NCI-H1417 treated with DMSO at 0.1 percent for 48 hours (cell line): ENCODE results near the gene PDE4A.
A peak's percentile ranks its signal among the peaks of the same experiment; 100 is the strongest.
"Not testable (repeated sequence)": the region's sequence is repeated elsewhere in the genome, so short reads cannot be mapped to it uniquely, and the experiment has no call there.

Experiments used
- DNase-seq: peaks from one replicate; lab custom pipeline; 2025; lab: John Stamatoyannopoulos, UW

PDE4A gene

GRCh38 chr19:10420444-10421239 lies at the start of gene PDE4A:
Gene PDE4A, plus strand, starts transcription at chr19:10420538. Its CDS starts 227 bp downstream, at chr19:10420765.
- DNase-seq, result no peak

GRCh38 chr19:10372690-10373089 lies 47.6 kb upstream of the PDE4A start:
- no peak for DNase-seq

- DNase-seq, result no peak
Observed at GRCh38 chr19:10374931-10375330, 45.4 kb upstream of the PDE4A start.

GRCh38 chr19:10377140-10377640 lies 43.1 kb upstream of the PDE4A start:
- not testable (repeated sequence) for DNase-seq

- no peak for DNase-seq
Observed at GRCh38 chr19:10378124-10378523, 42.2 kb upstream of the PDE4A start.

GRCh38 chr19:10379880-10380312 lies 40.4 kb upstream of the PDE4A start:
- DNase-seq, result no peak

- DNase-seq, result peak; percentile 98
Observed at GRCh38 chr19:10380313-10381102, 39.8 kb upstream of the PDE4A start, which contains the start of gene TYK2. Gene TYK2, minus strand, starts transcription at chr19:10380572. Its CDS starts 2,166 bp downstream, at chr19:10378406.

GRCh38 chr19:10383223-10383499 lies 37.2 kb upstream of the PDE4A start:
- DNase-seq, result not testable (repeated sequence)

- DNase-seq, result no peak
Observed at GRCh38 chr19:10384580-10384979, 35.8 kb upstream of the PDE4A start.

- peak; percentile 9 for DNase-seq
Observed at GRCh38 chr19:10388957-10389356, 31.4 kb upstream of the PDE4A start.

GRCh38 chr19:10389863-10390262 lies 30.5 kb upstream of the PDE4A start:
- no peak for DNase-seq

- DNase-seq, result no peak
Observed at GRCh38 chr19:10390652-10391286, 29.6 kb upstream of the PDE4A start.

- DNase-seq, result no peak
Observed at GRCh38 chr19:10392120-10392519, 28.2 kb upstream of the PDE4A start.

- DNase-seq, result no peak
Observed at GRCh38 chr19:10393137-10393536, 27.2 kb upstream of the PDE4A start.

- DNase-seq, result no peak
Observed at GRCh38 chr19:10395003-10395402, 25.3 kb upstream of the PDE4A start.

GRCh38 chr19:10395436-10395835 lies 24.9 kb upstream of the PDE4A start:
- no peak for DNase-seq

GRCh38 chr19:10395917-10396316 lies 24.4 kb upstream of the PDE4A start:
- no peak for DNase-seq

GRCh38 chr19:10398819-10399218 lies 21.5 kb upstream of the PDE4A start:
- no peak for DNase-seq

- not testable (repeated sequence) for DNase-seq
Observed at GRCh38 chr19:10399340-10399739, 21.0 kb upstream of the PDE4A start.

- DNase-seq, result no peak
Observed at GRCh38 chr19:10399878-10400277, 20.5 kb upstream of the PDE4A start.

- no peak for DNase-seq
Observed at GRCh38 chr19:10402441-10403038, 17.8 kb upstream of the PDE4A start.
